Heart left ventricle (tissue), 13 donors: ENCODE measurements around the gene IKZF1.

Source experiments
- CTCF ChIP-seq, 12 donors: fragments of 200-600 bp; sonication (generic) in 4 of 12; IDR thresholded peaks; one replicate each; pipeline versions ENCODE4 v1.5.0 to v1.8.0; 2018 to 2022; ENCODE audit warnings: antibody characterized with exemption in 12 of 12, mild to moderate bottlenecking in 5 of 12
- POLR2A ChIP-seq, 2 donors: fragments of 450-650 bp; IDR thresholded peaks; one replicate each; pipeline ENCODE4 v1.6.1; 2017; ENCODE audit warnings: antibody characterized with exemption in 2 of 2, mild to moderate bottlenecking in 2 of 2, moderate library complexity in 2 of 2
- donor health status: ischemic (EF 13 %, LVEDD 7.1; RV severe dilation, severe dysfunction).
- donor health status: DM: no; HTN: yes; CAD: no.
- donor health status: DM: no; HTN: no; CAD: no.
- donor health status: ischemic (EF 25% LVEDD 6.9; RV normal size, moderate dysfunction).
- donor health status: ischemic (EF 25% LVEDD 5.7; RV mildly dilated, moderate dysfunction).
- donor health status: ischemic (EF 35%, LVEDD 5.7; RV mildly dilated, moderate dysfunction).
- donor health status: nonischemic (EF 11% LVEDD 7.7; RV severe dilation, severe dysfunction).
- donor health status: DM: yes; HTN: yes; CAD: no.
- donor health status: PGD.
- donor health status: ischemic (EF 29% LVEDD 5.4; RV normal size, mild dysfunction).
- donor health status: nonischemic (EF 23%, LVEDD 6.1; RV moderate dilation, normal function).

GRCh38 chr7:50396856-50397255, 92.3 kb downstream of the IKZF1 start:
- TF ChIP-seq CTCF (IDR thresholded peaks at IDR 0.05) (no peak), POLR2A (IDR thresholded peaks at IDR 0.05) (no peak)
